Keratinocyte (primary cell): ENCODE data around the gene CDS2. TPM values are rescaled to one million over a fixed set of nuclear protein-coding genes. Genes with fewer than 3 reads are reported as not detected.

Source experiments
- DNase-seq: peaks from one replicate; pipeline ENCODE4 v3.0.0-alpha.2; 2011; ENCODE audit warnings: low read depth, missing footprints, low spot score
- FAIRE-seq: peaks from 2 replicates; lab custom pipeline; 2011; peaks lifted over from hg19 to GRCh38; lab: Jason Lieb, UNC
- H2AFZ ChIP-seq: 2 replicates; pipeline ENCODE4 v1.6.0; 2012; ENCODE audit warnings: low read length, control low read depth, inconsistent platforms; ENCODE audit not compliant: control insufficient read depth
- H3K27ac ChIP-seq: 2 replicates; pipeline ENCODE4 v1.5.1; 2011; ENCODE audit warnings: low read length; ENCODE audit not compliant: control insufficient read depth, insufficient read depth
- H3K27me3 ChIP-seq: 3 replicates; pipeline ENCODE4 v1.6.0; 2011; ENCODE audit warnings: low read length; ENCODE audit not compliant: control insufficient read depth, insufficient read depth; ENCODE audit errors: extremely low read depth
- H3K36me3 ChIP-seq, 2 experiments: 2 replicates in 1 of 2; 3 replicates in 1 of 2; pipeline ENCODE4 v1.5.1; 2011; ENCODE audit warnings: low read length in 2 of 2, mild to moderate bottlenecking in 1 of 2; ENCODE audit not compliant: control insufficient read depth in 2 of 2, insufficient read depth in 2 of 2; ENCODE audit errors: extremely low read depth in 1 of 2
- H3K4me1 ChIP-seq: 3 replicates; pipeline ENCODE4 v1.5.1; 2011; ENCODE audit warnings: low read length; ENCODE audit not compliant: control insufficient read depth, insufficient read depth; ENCODE audit errors: extremely low read depth
- H3K4me2 ChIP-seq: 3 replicates; pipeline ENCODE4 v1.6.0; 2011; ENCODE audit warnings: low read depth, low read length; ENCODE audit not compliant: control insufficient read depth, insufficient read depth; ENCODE audit errors: extremely low read depth
- H3K4me3 ChIP-seq, 3 experiments: fragments of 200-600 bp in 1 of 3; sonication (generic) in 1 of 3; 2 replicates in 2 of 3; 3 replicates in 1 of 3; pipeline ENCODE4 v1.5.1; 2011 to 2016; ENCODE audit warnings: low read length in 3 of 3, mild to moderate bottlenecking in 3 of 3, control low read depth in 2 of 3, inconsistent platforms in 1 of 3, low read depth in 1 of 3, mixed read lengths in 1 of 3, mixed run types in 1 of 3, moderate library complexity in 1 of 3; ENCODE audit not compliant: control insufficient read depth in 2 of 3, insufficient read depth in 2 of 3; ENCODE audit errors: extremely low read depth in 1 of 3
- H3K79me2 ChIP-seq: 2 replicates; pipeline ENCODE4 v1.6.0; 2012; ENCODE audit warnings: low read length; ENCODE audit not compliant: control insufficient read depth, insufficient read depth
- H3K9ac ChIP-seq: 3 replicates; pipeline ENCODE4 v1.6.0; 2011; ENCODE audit warnings: low read length; ENCODE audit not compliant: control insufficient read depth, insufficient read depth; ENCODE audit errors: extremely low read depth
- H3K9me1 ChIP-seq: 3 replicates; pipeline ENCODE4 v1.6.0; 2011; ENCODE audit warnings: low read length; ENCODE audit not compliant: control insufficient read depth, insufficient read depth; ENCODE audit errors: extremely low read depth
- H3K9me3 ChIP-seq: 2 replicates; pipeline ENCODE4 v1.5.1; 2012; ENCODE audit warnings: low read depth, low read length; ENCODE audit not compliant: control insufficient read depth
- H4K20me1 ChIP-seq: 3 replicates; pipeline ENCODE4 v1.6.0; 2011; ENCODE audit warnings: low read length; ENCODE audit not compliant: control insufficient read depth, insufficient read depth; ENCODE audit errors: extremely low read depth
- EZH2 ChIP-seq: IDR thresholded peaks from one replicate; pipeline ENCODE4 v1.6.1; 2012; ENCODE audit warnings: inconsistent platforms, mild to moderate bottlenecking, low read length, moderate library complexity
- dilution Hi-C: fragments of 300-500 bp; cut with MboI; formaldehyde crosslinking; loops from one replicate; pipeline ENCODE4 v1.7.0; 2020; ENCODE audit warnings: low sequenced_read_pairs; ENCODE audit not compliant: extremely low pct_ligation_motif_present
- polyA plus RNA-seq, 5 experiments: library from polyadenylated mRNA; depleted of rRNA in 3 of 5; stranded (reverse) in 3 of 5; stranded (forward) in 1 of 5; unstranded in 1 of 5; fragments of >200 nt; gene quantifications; 1 replicate in 1 of 5; 2 replicates in 3 of 5; 3 replicates in 1 of 5; pipeline versions ENCODE4 v1.2.1 to v1.2.3, GENCODE V29; 2011 to 2012; ENCODE audit warnings: missing spikeins in 2 of 5, low read depth in 1 of 5, low replicate concordance in 1 of 5
- TF ChIP-seq, protein P1 (sequence below), 3 experiments: IDR thresholded peaks in 1 of 3; conservative IDR thresholded peaks in 1 of 3; optimal IDR thresholded peaks in 1 of 3; 2 replicates in 2 of 3; 3 replicates in 1 of 3; pipeline versions ENCODE3 to v1.5.1; 2011; ENCODE audit warnings: low read length in 3 of 3, mild to moderate bottlenecking in 3 of 3, moderate library complexity in 2 of 3, control low read depth in 1 of 3, inconsistent platforms in 1 of 3; ENCODE audit not compliant: insufficient read depth in 2 of 3; ENCODE audit errors: extremely low read depth in 1 of 3

Gene CDS2
- polyA plus RNA-seq, 1 donor (not counting 4 experiments of a cell fraction or from before 2014, with no cell fraction given), result 67.1 TPM

GRCh38 chr20:5173751-5174150 is 46.9 kb downstream of the CDS2 start:
- FAIRE-seq (no peak), DNase-seq (no peak)
- peaks cover 8% of the 10 kb centered on the region for H3K4me1 ChIP-seq
- dilution Hi-C loops, result no loop called here
- H3K36me3 ChIP-seq, result peaks cover 10 to 13% of the 10 kb centered on the region in 2 experiments
- H3K27ac ChIP-seq, result no peak overlapping the region
- H3K9ac ChIP-seq, result no peak overlapping the region
- H3K4me2 ChIP-seq, result no peak overlapping the region
- no peaks in the 10 kb centered on the region for H4K20me1 ChIP-seq
- peaks cover 2% of the 10 kb centered on the region for H3K9me1 ChIP-seq
- no peak overlapping the region for H3K4me3 ChIP-seq
- no peak overlapping the region for H2AFZ ChIP-seq
- H3K79me2 ChIP-seq, result peaks cover 26% of the 10 kb centered on the region
- no peaks in the 10 kb centered on the region for H3K9me3 ChIP-seq
- TF ChIP-seq EZH2, result no peak
- TF ChIP-seq, protein P1, sequence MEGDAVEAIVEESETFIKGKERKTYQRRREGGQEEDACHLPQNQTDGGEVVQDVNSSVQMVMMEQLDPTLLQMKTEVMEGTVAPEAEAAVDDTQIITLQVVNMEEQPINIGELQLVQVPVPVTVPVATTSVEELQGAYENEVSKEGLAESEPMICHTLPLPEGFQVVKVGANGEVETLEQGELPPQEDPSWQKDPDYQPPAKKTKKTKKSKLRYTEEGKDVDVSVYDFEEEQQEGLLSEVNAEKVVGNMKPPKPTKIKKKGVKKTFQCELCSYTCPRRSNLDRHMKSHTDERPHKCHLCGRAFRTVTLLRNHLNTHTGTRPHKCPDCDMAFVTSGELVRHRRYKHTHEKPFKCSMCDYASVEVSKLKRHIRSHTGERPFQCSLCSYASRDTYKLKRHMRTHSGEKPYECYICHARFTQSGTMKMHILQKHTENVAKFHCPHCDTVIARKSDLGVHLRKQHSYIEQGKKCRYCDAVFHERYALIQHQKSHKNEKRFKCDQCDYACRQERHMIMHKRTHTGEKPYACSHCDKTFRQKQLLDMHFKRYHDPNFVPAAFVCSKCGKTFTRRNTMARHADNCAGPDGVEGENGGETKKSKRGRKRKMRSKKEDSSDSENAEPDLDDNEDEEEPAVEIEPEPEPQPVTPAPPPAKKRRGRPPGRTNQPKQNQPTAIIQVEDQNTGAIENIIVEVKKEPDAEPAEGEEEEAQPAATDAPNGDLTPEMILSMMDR (optimal IDR thresholded peaks at IDR 0.05 in 1 of 3, IDR thresholded peaks at IDR 0.05 in 1 of 3, conservative IDR thresholded peaks at IDR 0.05 in 1 of 3; ENCODE audit: extremely low read depth in 1 of 3, insufficient read depth in 2 of 3, low read length in 3 of 3), result no peak
- no peaks in the 10 kb centered on the region for H3K27me3 ChIP-seq

GRCh38 chr20:5177071-5177470 is 50.3 kb downstream of the CDS2 start:
- FAIRE-seq (no peak), DNase-seq (no peak)
- no peak overlapping the region for H3K27ac ChIP-seq
- no peaks in the 10 kb centered on the region for H3K4me1 ChIP-seq
- H4K20me1 ChIP-seq, result no peaks in the 10 kb centered on the region
- no peaks in the 10 kb centered on the region for H3K9me3 ChIP-seq
- peaks cover 5% of the 10 kb centered on the region for H3K79me2 ChIP-seq
- dilution Hi-C loops, result no loop called here
- H3K9ac ChIP-seq, result no peak overlapping the region
- H3K36me3 ChIP-seq, result peaks cover 7 to 10% of the 10 kb centered on the region in 2 experiments
- no peaks in the 10 kb centered on the region for H3K9me1 ChIP-seq
- H2AFZ ChIP-seq, result no peak overlapping the region
- TF ChIP-seq EZH2, result no peak
- TF ChIP-seq, protein P1 (optimal IDR thresholded peaks at IDR 0.05 in 1 of 3, IDR thresholded peaks at IDR 0.05 in 1 of 3, conservative IDR thresholded peaks at IDR 0.05 in 1 of 3; ENCODE audit: extremely low read depth in 1 of 3, insufficient read depth in 2 of 3, low read length in 3 of 3), result no peak
- H3K4me3 ChIP-seq, result no peak overlapping the region
- no peaks in the 10 kb centered on the region for H3K27me3 ChIP-seq
- no peak overlapping the region for H3K4me2 ChIP-seq
